Sigmoid colon (tissue), 4 donors: ENCODE data around the gene PCDHA7.
"Not testable (repeated sequence)": the region's sequence is repeated elsewhere in the genome, so short reads cannot be mapped to it uniquely, and the experiment has no call there.

Experiments used
- CTCF ChIP-seq, 4 experiments: fragments of 450-650 bp in 3 of 4; fragments of 200-600 bp in 1 of 4; IDR thresholded peaks; one replicate each; pipeline ENCODE4 v1.5.1; 2016 to 2019; ENCODE audit warnings: antibody characterized with exemption in 4 of 4, mild to moderate bottlenecking in 3 of 4, moderate library complexity in 2 of 4
- EP300 ChIP-seq, 4 donors: sonication (generic); formaldehyde crosslinking; IDR thresholded peaks; one replicate each; pipeline ENCODE4 v1.6.1; 2017; ENCODE audit warnings: antibody characterized with exemption in 4 of 4

GRCh38 chr5:140848139-140849102, 14.4 kb downstream of the PCDHA7 start, which contains the start of gene PCDHA9:
- not testable (repeated sequence) for TF ChIP-seq CTCF, EP300 (IDR thresholded peaks at IDR 0.05)
